Right kidney (tissue), 1 donor: ENCODE measurements around the gene RFX6.

Experiments
- DNase-seq: peaks from one replicate; pipeline ENCODE4 v3.0.0-alpha.2; 2016

Gene RFX6

DNA sequence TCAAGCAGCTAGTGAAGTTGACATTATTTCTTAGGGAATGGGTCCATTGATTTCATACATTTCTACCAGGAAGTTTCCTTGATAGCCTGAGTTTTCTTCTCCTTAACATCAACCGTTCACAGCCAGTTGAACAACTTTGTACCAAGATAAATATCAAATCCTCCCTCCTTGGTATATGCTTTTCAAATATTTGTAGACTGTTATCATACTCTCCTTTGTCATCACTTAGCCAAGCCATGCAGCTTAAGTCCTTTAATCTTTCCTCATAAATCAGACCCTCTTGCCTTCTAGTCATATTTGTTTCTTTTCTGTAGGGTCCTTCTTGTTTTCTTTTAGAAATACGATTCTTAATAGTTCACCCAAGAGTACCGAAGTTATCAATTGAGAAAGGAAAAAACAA lies 25.6 kb downstream of the RFX6 start:
- DNase-seq: no peak

DNA sequence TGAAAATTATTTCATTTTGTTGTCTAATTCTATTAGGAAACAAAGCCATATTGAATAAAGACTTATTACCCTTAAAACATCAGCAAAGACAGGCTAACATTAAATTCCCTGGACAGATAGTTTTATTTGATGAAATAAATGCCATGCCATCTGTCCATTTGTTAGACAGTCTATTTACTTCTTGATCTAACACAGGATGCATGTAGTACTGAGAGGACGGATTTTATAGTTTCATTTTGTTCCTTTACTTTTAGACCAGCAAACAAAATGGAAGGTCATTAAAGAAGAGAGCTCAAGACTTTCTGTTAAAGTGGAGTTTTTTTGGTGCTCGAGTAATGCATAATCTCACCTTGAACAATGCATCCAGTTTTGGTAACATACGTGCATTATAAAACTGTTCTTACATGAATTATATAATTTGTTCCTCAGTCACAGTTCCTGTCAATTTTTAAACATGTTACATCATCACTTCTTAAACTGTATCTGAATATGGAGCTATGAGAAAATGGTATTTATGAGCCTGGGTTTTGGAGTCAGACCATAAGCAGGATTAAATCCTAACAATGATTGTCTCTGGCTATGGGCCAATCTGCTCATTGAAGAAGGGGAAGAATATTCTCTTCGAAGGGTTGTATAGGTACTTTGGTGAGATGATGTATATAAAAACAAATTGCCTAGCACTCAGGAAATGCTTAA lies 46.0 kb downstream of the RFX6 start:
- no peak for DNase-seq

DNA sequence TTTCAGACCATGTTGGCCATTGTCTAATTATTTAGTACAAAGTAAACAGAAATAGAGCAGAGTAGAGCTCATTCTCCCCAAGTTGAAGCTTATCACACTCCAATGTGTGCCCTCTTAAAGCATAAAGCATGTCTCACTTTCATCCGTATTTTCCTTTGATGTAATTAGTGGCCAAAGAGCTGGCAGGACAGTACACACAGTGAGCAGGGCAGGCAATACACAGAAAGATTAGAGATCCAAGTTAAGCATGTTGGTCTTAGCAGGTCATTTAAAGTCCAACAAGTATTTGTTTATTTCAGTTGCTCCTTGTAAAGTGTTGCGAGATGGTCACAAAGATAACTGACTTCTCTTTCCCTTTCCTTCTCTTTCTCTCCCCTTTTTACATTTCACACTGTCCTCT lies 47.2 kb downstream of the RFX6 start:
- DNase-seq: no peak

DNA sequence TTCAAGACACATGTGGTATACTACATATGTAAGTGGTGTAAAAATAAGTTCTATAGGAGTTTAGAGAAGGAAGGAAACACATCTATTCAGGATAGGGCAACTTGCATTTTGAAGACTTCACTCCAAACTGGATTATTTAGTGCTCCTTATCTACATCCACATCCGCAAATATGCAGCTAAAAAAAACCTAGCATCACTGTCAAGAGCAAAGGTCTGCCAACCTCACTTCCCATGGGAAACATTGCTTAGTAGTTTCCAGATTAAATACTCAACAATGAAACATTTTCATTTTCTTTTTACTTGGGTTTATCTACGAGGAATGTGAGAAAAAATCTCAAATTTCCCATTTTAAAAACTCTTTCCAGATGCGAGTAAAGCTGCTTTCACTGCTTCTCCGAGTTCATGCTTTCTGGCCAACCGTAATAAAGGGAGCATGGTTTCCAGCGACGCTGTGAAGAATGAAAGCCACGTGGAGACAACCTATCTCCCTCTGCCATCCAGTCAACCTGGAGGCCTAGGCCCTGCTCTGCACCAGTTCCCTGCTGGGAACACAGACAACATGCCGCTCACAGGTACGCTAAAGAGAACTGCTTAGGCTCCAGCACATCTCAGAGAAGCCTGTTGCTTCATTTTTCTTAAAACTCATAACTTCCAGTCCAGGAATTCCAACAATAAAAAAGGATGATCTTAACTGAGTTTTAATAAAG lies 48.2 kb downstream of the RFX6 start:
- no peak for DNase-seq

DNA sequence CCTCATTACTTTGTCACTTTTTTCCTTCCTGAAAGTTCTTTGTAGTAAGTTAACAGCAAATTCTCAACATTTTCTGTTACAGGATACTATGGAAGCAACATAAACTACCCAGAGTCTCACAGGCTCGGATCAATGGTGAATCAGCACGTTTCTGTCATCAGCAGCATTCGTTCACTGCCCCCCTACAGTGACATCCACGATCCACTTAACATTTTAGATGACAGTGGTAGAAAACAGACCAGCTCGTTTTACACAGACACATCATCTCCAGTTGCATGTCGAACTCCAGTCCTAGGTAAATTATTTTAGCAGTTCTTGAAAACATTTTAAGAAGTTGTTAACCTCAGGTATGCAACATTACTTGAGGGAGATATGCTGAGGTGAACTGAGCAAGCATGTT lies 51.6 kb downstream of the RFX6 start:
- DNase-seq: no peak

DNA sequence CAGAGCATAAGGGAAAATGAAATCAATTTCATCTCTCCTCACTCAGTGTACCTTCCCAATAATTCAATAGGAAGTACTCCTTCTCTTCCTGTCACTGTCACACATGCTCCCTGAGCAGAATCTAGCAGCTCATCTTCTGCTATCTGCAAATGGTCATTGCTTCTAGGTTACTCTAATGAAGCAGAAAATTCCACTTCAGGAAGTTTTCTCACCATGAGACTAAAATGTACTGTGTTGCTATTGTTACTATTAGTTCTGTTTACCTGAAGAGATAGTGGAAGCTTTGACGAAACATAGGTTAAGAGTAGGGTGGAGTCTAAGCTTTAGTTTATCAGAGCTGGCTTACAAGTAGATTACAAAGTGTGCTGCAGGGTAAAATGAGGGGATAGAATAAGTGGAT lies 52.8 kb downstream of the RFX6 start:
- no peak for DNase-seq

DNA sequence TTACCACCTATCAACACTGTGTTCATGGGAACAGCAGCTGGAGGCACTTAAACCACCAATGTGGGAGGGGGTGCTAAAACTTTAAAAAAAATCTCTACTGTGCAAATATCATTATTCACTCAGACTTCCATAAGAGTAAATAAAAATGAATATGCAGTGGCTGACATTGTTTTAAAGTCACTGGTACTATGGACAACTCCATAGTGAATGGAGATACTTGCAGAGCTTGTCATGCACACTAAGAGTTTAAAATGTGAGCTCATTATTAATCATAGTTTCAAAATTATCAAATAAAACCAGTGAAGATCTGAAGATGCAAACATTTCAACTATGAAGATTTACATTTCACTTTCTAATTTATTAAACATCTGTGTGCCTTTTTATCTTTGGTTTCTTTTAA lies 54.4 kb downstream of the RFX6 start:
- DNase-seq: no peak

DNA sequence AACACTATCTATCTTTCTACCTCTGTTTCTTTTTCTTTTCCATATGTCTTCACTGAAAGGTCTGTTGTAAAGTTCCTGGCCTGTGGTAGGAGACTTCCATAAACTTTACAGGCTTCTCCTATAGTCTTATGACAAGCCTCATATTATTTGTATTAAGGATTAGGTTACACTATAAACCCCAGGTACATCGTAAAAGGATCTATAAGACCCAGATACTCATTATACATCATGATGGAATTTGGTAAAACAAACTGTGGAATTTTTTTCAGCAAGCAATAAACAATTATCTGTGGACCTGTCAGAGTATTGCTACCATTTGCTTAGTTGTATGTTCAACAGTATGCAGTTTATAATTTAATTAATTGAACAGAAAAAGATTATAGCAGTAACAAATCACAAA lies 55.5 kb downstream of the RFX6 start:
- no peak for DNase-seq

DNA sequence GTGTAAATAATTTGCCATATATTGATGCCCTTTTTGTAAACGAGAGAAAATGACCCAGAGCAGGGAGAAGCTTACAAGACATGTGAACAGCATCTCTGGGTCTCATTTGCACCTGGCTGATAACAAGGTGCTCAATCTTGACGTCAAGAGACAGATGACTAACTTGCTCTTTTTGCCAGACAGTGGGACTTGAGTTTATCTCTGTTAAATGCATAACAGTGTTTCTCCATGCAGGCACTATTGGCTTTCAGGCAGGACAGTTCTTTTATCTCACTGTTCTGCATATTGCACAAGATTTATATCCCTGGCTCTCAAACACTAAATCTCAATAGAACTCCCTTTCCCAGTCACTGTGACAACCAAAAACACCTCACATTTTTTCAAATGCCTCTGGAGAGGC lies 56.4 kb downstream of the RFX6 start:
- DNase-seq: no peak

DNA sequence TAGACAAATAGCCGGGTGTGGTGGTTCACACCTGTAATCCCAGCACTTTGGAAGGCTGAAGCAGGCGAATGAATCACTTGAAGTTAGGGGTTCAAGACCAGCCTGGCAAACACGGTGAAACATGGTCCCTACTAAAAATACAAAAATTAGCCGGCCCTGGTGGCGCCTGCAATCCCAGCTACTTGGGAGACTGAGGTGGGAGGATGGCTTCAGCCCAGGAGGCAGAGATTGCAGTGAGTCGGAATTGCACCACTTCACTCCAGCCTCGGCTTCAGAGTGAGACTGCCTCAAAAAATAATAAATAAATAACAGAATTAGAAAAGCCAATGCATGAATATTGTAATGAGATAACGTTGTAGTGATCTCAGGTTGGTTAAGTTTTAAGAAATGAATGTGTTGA lies 61.3 kb downstream of the RFX6 start:
- no peak for DNase-seq

DNA sequence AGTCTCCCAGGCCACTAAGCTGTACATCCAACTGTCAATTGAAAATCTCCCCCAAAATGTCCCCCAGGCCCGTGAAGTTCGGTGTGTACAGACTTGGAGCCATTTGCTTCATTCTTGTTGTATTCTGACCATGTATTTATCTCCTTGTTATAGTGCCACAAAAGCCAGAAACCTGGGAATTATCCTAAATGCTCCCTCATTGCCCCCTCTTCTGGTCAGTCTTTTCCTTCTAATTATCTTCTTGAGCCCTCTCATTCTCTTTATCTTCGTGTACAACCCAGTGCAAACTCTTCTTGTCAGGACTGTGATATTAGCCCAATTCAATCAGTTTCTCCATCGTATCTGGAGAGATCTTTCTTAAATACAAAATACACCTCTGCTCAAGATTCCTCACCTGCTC lies 64.7 kb downstream of the RFX6 start:
- DNase-seq: no peak

DNA sequence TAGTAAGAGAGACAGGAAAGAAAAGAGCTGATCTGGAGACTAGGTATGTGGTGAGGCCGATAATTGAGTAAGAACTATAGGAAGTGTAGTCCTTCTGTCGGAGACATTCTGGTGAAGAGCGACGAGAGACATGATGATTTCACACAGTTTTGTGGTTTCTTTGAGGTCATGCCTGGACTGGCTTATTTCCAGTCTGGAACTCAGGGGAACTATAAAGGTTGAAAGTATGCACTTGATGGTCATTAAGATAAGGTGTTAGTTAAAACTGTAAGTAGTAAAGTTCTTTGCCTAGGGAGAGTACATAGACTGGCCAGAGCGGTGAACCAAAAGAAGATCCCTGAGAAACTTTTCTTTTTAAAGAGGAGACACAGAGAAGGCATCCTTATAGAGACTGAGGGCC lies 68.8 kb downstream of the RFX6 start:
- no peak for DNase-seq

DNA sequence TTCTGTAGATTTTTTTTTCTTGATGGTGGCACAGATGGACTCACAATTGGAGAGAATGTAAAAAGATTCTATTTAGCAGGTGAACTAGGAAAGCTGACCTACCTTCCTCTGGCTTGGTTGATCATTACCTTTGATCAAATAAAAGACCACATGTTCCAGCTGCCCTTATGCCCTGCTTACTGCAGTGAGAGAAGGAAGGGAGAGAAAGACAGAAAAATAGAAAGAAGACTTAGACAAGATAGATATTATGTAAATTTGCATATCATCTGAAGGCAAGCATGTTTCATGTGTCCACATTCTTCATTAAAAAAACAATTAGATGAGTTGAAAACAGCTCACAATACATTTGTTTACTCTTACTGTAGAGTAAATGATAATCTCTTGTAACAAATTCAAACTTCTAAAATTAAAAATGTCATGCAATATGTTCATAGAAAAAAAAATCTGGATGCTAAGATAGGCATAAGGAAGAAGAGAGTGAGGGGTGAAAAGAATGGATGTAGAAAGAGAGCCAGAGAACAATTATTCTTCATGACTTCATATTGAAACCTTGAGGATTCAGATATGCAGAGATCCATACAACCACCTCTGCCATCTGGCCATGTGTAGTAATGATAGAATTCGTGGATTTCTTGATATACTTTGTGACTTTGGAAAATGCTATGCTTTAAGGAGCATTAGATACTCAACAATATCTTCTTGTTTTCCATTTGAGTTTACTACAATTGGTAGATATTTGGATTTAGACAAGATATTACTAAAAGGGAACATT lies 71.7 kb downstream of the RFX6 start:
- no peak for DNase-seq

DNA sequence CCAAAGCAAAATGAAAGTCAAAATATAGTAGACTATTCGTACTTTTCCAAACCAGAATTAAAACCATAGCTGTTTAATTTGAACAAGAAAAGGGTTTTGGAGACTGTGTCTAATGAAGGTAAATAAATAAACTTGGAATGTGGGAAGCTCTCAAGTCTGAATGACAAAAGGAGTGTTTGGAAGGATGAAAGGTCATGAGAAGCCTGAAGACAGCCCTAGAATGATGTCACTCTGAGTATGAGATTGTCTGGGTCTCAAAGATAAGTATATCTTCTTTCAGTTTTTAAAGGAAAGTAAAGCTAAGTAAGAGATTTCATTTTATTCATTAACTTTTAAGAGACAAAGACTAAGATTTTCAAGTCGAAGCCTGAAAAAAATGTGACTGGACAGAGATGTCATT lies 72.9 kb downstream of the RFX6 start:
- no peak for DNase-seq

DNA sequence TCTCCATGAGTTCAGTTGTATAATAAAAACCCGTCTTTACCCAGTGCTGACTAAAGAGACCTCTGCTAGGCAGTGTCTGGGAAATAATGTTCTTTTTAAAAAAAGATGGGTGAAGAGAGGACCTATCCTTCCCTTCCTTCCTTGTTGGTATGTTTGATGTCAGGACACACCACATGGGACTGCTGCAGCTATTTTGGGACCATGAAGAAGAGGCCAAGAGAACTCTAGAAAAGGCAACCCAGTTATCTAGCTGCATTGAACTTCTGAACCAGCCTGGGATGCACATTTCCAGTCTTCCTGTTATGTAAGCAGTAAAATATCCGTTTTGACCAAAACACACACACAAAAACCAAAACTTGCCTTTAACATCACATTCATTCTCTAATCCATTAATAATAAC lies 77.3 kb downstream of the RFX6 start:
- no peak for DNase-seq

DNA sequence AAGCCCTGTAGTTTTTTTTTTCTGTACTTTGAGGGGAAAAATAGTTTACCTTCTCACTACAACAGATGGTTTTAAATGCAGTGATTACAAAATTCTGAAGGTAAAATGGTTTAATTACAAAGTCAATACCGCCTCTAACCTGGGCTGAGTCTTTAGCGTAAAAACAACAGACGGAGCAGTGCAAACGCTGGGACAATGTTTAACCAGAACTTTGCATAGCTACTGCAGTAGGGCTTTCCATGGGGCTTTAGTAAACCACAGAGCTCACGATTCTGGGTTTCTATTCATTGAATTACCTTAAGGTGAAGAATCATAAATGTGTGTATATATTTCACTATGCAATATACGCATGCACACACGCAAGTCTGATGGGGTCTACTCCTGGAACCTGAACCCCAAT lies 77.9 kb downstream of the RFX6 start:
- DNase-seq: no peak

DNA sequence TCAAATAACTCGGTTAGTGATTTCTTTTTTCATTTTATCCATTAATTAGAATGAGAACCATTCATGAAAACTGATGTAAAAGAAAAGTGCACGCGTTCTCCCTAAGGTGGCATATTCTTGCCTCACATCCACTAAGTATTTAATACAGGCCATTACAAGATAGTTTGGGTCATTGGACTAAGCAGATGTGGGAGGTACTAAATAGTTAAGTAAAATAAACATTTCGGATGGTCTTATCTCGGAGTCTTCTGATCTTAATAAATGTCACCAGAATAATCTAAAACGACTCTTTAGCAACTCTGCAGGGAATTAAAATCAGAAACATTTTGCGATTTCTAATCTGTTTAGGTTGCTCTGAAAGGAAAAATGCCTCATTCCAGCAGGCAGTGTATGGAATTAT lies 78.7 kb downstream of the RFX6 start:
- no peak for DNase-seq

DNA sequence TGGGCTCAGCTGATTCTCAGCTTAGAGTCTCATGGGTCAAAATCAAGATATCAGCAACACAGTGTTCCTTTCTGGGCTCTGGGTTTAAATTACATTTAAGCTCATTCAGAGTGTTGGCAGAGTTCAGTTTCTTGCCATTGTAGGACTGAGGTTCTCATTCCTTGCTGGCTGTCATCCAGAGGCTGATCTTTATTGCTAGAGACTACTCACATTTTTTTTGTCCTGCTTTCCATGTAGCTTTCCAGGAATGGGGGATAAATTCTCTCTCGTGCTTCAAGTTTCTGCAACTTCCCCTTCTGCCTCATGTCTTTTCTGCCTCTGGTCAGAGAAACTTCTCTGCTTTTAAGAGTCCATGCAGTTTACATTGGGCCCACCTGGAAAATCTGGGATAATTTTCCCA lies 86.9 kb downstream of the RFX6 start:
- no peak for DNase-seq

DNA sequence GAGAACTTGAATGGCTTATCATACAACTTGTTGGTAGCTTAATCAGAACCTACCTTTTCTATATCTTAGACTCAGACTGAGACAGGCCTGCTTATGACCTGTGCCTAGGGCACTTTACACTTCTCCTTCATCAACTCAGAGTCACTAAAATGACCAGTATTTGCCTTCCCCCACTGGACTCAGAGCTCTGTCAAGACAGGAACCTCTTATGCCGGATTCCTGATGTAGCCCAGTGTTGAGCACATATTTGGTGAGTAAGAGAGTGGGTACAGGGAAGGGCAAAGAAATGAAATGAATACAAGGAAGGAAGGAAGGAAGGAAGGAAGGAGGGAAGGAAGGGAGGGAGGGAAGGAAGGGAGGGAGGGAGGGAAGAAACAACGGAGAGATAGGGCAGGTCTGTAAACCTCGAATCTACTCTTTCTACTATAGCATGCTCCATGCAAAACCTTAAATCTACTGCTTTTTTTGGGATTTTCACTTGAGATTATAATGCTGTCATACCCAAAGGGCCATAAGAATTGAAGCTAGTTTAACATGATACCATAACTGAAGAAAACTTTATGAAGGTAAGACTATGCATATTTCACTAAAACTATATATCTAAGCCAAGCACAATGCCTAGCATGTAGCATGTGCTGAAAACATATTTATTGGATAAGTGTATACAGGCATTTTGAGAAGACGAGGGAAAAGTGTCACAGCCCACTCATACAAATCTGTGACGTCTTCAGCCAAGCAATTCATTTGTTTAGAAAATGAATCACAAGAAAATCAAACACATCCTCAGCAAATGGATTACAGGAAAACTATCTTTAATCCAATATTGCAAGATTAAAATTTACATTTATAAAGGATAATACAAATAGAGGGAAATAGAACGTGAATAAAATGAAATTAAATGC lies 89.9 kb downstream of the RFX6 start:
- no peak for DNase-seq

DNA sequence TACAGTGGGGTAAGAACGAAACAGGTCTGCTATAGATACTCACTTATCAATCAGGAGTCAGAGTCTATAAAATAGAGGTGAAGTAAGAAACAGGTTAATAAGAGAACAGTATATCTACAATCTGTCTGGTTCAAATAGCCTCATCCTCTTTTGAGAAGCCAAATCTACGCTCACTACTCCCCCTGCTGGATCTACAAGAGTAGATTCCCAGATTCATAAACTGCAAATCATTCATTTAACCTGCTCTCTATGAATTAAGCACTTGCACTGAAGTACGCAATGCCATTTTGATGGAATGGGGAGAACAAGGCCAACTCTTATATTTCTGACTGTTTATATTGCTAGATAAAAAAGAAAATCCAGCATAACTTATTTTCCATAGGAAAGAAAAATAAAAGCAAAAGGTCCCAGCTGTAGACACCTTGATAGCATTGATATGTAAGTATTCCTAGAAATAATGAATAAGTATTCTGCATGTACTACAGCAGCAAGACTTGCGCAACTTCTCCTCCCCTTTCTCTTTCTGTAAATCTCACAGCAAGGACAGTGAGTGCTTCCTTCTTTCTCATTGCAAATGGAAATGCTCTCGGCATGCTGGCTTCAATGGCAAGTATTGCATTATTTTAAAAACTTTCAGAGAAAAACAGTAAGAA lies 92.3 kb downstream of the RFX6 start:
- DNase-seq: no peak

DNA sequence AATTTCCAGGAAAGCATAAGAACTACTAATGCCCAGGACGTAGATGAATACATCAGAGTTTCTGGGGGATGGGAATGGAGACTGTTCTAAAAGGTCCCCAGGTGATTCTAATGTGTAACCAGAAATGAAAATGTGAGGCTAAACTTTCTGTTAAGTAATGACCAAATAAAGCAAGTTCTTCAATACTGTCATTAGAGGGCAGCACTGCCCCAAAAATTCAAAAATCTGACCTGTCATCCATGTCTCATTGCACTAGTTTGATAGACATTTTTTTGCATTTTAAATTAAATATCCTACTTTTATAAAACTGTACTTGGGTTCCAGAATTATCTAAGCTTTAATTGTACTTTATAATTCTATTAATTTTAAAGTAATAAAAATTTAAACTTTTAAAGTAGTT lies 94.9 kb downstream of the RFX6 start:
- no peak for DNase-seq

DNA sequence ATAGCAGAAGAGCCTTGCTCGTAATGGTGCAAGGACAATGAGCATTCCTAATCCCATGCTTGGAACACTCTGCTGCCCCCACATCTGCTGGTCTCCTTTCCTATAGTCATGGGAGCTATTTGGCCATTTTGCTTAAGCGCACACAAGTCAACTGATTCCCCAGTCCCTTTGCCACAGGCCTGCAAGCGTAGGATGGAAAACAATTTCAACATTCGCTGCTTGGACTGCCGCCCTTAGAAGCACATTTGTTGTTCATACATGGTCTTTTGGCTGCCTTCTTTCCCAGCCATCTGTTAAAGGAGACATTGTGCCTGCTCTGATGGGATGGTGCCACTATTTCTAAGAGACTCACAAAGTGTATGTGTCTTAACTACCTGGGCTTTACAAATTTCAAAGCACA lies 96.9 kb downstream of the RFX6 start:
- no peak for DNase-seq
